GM20000 (cell line): ENCODE results near the gene HMGN1.
A peak's percentile ranks its signal among the peaks of the same experiment; 100 is the strongest.

Experiments used
- DNase-seq: peaks from one replicate; pipeline ENCODE4 v3.0.0; 2012; ENCODE audit warnings: low spot score
- CTCF ChIP-seq: IDR thresholded peaks from 2 replicates; pipeline ENCODE4 v1.5.1; 2012; ENCODE audit warnings: mild to moderate bottlenecking, control low read depth; ENCODE audit errors: extremely low read depth, missing control alignments

HMGN1 gene

GRCh38 chr21:39317134-39318090 lies 31.5 kb downstream of the HMGN1 start:
- DNase-seq = no peak

GRCh38 chr21:39316729-39317128 lies 32.2 kb downstream of the HMGN1 start:
- DNase-seq = no peak
- no peak for TF ChIP-seq CTCF

More at GRCh38 chr21:39317134-39318090, 31.5 kb downstream of the HMGN1 start:
- TF ChIP-seq CTCF = no peak

- no peak for DNase-seq
- TF ChIP-seq CTCF = no peak
Observed at GRCh38 chr21:39315603-39316445, 33.1 kb downstream of the HMGN1 start.

- no peak for TF ChIP-seq CTCF
- peak; percentile 34 for DNase-seq
Observed at GRCh38 chr21:39314143-39315027, 34.5 kb downstream of the HMGN1 start.

GRCh38 chr21:39313571-39314142 lies 35.2 kb downstream of the HMGN1 start, which contains the start of gene BRWD1:
TSS of gene BRWD1 (minus strand) at chr21:39313632. CDS start at chr21:39313491, 141 bp downstream.
- DNase-seq = peak; percentile 91
- peak; percentile 13 for TF ChIP-seq CTCF

GRCh38 chr21:39313042-39313570 lies 35.8 kb downstream of the HMGN1 start:
- DNase-seq = no peak
- no peak for TF ChIP-seq CTCF
